HL-60/S4 treated with phorbol 12-myristate 13-acetate at 8.2 ng/mL for 4 days and 3 days (cell line): Measurements from ENCODE around the gene STRADB.
"Not testable (repeated sequence)": the region's sequence is repeated elsewhere in the genome, so short reads cannot be mapped to it uniquely, and the experiment has no call there.

Experiments
- in situ Hi-C: fragments of 300-500 bp; cut with MboI; formaldehyde crosslinking; loops from 2 replicates; pipeline ENCODE4 v1.15.0; 2022; ENCODE audit warnings: low sequenced_read_pairs

The STRADB gene

DNA sequence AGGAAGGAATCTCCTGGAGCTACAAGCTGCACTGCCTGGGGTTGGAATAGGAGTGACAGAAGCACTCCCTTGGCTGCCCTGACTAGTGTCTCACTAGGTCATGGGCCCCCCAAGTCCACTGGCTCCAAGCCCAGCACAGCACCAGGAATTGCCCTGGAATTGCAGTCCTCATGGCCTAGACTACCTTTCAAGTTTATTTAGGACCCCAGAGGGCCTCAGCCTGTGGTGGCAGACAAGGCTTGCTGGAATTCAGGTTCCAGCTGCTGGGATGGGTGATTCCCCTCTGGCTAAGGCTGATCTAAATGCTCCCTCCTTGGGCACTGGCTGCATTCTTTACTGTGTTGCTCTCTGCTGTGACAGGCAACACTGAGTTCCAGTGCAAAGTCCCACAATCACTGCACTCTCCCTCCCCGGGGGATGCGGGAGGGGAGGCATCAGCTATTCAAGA is 14.0 kb downstream of the STRADB start:
- in situ Hi-C loops: no loop called here

DNA sequence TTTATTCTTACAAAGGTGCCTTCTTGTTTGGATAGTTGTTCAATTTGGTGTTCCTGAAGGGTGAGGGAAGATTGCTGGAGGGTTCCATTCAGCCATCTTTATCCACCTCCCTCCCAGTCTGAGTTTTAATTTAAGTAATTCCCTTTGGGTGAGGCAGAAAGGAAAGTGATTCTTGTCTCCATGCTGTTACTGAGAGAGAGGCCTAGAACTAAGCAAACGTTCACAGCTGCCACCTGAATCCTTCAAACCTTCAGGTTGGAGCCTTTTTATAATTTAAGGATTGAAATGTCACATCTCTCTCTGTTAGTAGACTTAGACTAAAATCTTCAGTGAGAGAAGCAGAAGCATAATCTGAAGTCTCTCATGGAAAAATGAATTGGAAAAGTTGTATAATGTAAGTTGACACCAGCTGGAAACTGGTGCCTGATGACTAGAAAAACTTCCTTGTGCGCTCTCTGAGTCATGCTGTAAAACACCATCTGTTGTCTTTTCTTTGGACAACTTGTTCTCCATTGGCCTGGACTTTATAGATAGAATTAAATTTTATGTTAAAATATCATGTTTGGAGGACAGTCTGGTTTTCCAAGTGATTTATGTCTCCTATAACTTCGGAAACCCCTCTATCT is 14.6 kb downstream of the STRADB start:
- in situ Hi-C loops: no loop called here

DNA sequence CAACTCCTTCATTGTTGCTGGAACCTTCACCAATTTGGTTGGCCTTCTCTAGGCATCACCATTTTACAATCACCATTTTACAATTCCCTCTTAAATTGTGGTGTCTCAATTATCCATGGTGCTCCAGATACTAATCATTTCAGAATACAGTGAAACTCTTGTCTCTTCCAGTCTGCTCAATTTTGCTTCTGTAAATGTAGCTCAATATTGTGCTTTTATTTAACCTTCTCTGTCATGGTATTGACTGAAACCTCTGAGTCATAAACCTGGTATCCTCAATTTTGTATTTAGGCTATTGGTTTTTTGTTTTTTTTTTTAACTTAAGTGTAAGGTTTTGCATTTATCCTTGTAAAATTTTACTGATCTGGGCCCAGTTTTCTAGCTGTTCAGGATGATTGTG is 16.1 kb downstream of the STRADB start:
- in situ Hi-C loops: no loop called here

DNA sequence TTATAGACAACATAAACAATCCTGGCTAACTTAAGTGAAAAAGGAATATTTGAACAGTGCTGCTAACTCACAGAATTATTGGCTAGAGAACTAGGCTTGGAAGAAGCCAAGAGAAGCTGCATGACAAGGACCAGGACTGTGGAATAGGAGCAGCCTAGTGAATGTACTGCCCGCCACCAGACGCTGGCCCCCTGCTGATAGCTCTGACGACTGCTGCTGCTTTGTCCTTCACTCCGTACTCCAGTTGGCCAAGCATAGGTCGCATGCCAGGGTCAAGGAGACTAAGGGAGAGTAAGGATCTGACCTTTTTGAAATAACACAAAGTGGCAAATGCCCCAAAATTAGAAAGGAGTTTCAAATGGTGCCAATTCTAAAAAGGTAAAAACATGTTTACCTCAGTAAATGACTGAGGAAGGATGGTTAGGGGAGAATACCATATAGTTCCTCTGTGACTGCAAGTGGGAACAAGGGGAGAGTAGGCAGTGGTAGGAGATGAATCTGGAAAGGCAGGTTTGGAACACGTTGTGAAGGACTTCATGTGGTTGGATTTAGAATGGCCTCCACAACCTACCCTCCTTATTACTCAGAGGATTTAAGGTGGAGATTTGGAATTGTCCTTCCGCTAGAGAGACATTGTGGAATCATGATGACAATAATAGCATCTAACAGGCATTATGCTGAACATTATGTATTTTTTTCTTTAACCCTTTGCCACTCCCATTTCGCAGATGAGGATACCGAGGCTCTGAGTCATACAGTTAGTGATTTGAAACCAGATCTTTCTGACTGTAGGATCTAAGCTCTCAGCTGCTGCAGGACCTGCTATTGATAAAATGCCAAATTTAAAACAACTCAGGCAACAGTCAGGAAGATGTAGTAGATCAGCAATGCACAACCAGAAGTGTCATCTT is 19.5 kb downstream of the STRADB start:
- in situ Hi-C loops: no loop called here

DNA sequence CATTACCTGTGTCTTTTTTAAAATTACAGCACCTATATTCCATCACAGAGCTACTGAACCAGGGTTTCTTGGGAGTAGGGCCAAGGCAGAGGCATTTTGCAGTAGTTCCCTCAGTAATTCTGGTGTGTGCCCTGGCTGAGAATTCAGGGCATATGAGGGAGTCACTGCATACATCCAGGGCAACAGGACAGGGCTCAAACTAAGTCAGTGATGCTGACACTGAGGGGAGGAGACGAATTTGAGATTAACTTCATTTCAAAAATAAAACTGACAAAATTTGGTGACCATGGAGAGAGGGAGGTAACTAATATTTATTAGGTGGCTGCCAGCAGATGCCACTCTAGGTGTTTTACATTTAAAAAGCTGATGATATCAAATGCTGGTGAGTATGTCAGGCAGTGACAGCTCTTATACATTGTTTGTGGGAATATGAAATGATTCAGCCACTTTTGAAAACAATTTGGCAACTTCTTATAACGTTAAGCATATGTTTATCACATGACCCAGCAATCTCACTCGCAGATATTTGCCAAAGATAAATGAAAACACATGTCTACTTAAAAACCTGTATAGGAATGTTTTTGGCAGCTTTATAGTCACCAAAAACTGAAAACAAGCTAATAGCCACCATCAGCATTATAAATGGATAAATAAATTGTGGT is 20.3 kb downstream of the STRADB start:
- in situ Hi-C loops: no loop called here

DNA sequence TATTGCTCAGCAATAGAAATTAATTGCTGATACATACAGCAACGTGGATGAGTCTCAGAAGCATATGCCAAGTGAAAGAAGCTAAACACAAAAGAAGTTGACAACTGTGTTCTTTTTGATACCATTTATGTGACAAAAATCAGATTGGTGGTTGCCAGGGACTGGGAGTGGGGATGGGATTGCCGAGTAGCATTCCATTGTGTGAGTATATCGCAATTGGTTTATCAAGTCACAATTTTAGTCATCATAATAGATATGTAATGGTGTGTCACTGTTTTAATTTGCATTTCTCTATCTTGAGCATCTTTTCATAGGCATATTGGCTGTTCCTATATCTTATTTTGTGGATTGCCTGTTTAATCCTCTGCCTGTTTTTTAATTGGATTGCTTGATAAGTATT is 20.9 kb downstream of the STRADB start:
- in situ Hi-C loops: no loop called here

DNA sequence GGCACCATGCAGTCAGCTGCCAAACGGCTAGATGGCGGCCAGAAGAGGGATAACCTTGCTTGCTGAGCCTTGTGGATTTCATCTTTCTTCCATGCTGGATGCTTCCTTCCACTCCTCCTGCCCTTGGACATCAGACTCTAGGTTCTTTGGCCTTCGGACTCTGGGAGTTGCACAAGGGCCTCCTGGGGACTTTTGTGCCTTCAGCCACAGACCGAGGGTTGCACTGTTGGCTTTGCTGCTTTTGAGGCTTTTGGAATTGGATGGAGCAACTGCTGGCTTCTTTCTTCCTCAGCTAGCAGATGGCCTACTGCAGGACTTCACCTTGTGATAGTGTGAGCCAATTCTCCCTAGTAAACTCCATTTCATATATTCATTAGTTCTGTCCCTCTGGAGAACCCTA is 31.0 kb downstream of the STRADB start:
- in situ Hi-C loops: no loop called here

DNA sequence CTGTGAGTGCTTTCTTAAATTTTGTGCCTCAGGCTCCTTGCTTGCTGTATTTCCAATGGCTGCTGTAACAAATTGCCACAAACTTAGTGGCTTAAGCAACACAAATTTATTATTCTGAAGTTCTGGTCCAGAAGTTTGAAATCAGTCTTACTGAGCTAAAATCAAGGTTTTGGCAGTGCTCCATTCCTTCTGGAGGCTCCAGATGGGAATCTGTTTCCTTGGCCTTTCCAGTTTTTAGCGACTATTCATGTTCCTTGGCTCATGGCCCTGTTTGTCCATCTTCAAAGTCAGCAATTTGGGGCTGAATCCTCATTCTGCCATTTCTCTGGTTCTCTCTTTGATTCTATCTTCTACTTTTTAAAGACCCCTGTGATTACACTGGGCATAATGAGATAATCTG is 31.8 kb downstream of the STRADB start:
- in situ Hi-C loops: no loop called here

DNA sequence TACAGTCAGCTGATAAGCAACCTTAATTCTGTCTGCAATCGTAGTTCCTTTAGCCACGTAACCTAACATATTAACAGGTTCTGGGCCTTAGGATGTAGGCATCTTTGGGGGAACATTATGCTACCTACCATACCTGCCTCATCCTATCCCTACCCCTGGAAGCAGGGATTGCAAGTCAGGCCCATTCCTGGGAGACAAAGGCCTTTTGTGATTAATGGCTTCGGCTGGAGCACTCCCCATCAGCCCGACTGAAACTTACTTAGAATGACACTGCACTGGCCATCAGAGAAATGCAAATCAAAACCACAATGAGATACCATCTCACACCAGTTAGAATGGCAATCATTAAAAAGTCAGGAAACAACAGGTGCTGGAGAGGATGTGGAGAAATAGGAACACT is 32.2 kb downstream of the STRADB start:
- in situ Hi-C loops: not testable (repeated sequence)

DNA sequence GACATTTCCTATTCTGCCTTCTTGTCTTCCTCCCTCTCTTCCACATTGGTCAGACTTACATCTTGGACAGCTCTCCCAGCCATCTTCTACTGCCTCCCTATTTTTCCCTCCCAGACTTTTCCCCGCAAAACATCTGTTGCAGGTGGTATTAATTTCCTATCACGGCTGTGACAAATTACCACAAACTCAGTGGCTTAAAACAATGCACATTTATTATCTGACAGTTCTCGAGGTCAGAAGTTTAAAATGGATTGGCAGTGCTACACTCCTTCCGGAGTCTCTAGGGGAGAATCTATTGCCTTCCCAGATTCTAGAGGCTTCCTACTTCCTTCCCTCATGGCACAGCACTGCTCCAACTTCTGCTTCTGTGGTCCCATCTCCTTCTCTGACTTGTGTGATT is 33.3 kb downstream of the STRADB start:
- in situ Hi-C loops: no loop called here

DNA sequence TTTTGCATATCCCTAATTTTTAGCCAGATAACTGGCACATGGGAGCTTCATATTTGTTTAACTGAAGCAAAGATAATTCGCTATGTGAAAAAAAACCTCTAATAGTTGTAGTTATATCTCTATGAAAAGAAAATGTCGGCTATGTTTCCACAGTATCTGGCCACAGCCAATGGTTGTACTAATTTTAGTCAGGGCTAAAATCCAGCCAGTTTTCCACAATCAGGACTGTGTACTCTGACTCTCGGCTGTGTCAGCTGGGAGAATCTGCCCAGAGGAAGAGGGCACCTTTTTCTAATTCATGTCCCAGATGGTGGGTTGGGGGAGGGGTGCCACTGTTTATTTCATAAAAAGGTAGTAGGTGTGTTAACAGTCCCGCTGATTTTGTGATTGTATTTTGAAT is 38.8 kb downstream of the STRADB start:
- in situ Hi-C loops: no loop called here

DNA sequence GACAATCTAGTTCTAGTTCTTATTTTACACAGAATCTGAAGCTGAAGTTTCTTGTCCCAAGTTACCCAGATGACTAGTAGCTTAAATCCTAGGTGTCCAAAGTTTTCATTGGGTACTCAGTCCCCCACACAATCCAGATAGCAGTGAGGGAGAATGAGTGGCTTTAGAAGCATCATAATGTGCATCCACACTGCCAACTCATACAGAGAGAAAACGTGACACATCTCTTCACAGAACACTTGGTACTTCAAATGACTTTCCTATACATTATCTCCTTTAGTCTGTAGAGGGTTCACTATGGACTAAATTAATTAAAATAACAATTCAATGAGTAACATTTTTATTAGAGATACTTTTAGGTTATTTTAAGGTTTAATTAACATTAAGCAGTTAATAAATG is 45.2 kb downstream of the STRADB start:
- in situ Hi-C loops: no loop called here

DNA sequence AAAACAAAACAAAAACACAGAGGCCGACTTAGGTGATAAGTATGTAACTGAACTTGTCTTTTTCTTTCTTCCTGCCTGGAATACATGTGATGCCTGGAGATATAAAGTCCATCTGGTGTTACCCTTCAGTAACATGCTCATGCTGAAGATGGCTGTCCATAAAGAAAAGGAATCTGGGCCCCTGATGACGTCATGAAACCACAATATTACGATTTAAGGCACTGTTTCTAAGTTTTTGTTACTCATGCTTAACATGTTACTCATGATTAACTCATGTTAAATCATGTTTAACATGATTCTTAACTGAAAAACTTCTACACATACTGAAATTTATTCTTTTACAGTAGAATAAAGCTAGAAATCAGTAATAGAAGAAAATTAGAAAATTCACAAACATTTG is 49.0 kb downstream of the STRADB start:
- in situ Hi-C loops: no loop called here

DNA sequence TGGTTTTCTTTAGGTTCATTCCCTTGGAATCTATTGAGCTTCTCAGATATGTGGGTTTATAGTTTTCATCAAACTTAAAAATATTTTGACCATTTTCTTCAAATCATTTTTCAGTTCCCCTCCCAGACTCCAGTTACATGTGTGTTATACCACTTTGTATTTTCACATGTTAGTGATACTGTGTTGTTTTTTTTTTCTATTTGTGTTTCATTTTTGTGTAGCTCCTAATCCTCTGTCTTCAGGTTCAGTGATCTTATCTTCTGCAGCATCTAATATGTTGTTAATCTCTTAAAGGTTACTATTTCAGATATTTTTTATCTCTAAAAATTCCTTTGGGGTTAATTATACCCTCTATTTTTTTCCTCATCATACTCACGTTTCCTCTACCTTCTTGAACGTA is 51.2 kb downstream of the STRADB start:
- in situ Hi-C loops: no loop called here

DNA sequence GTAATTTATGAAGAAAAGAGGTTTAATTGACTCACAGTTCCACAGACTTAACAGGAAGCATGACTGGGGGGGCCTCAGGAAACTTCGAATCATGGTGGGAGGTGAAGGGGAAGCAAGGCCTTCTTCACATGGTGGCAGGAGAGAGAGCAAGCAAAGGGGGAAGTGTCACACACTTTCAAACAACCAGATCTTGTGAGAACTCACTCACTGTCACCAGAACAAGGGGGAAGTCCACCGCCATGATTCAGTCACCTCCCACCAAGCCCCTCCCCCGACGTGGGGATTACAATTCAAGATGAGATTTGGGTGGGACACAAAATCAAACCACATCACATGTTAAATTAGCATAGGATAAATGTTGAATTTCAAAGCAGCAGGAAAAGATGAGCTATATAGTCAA is 56.2 kb downstream of the STRADB start:
- in situ Hi-C loops: no loop called here

DNA sequence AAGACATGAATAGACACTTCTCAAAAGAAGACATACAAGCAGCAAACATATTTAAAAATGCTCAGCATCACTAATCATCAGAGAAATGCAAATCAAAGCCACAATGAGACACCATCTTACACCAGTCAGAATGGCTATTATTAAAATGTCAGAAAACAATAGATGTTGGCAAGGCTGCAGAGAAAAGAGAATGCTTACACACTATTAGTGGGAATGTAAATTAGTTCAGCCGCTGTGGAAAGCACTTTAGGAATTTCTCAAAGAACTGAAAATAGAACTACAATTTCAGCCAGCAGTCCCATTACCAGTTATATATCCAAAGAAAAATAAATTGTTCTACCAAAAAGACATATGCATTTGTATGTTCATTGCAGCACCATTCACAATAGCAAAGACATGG is 61.7 kb downstream of the STRADB start:
- in situ Hi-C loops: no loop called here

DNA sequence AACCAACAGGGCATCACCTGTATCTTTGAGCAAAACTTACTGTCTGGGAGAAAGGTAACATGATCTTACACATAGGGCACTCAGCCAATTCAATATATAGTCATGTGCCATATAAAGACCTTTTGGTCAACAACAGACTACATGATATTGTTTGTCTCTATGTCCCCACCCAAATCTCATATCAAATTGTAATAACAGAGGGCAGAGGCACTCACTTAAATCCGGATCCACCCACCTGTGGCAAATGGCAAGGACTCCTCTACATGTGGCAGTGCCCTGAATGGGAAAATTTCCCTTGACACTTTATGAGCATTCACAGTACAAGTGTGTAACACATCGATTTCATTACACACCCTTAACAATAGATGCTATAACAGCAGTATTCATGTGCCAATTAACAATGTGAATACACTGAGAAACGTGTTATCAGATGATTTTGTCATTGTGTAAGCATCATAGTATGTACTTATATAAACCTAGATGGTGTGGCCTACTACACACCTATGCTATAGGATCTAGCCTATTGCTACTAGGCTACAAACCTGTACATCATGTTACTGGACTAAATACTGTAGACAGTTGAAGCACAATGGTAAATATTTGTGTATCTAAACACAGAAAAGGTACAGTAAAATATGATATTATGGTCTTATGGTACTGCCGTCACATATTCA is 64.2 kb downstream of the STRADB start:
- in situ Hi-C loops: no loop called here

DNA sequence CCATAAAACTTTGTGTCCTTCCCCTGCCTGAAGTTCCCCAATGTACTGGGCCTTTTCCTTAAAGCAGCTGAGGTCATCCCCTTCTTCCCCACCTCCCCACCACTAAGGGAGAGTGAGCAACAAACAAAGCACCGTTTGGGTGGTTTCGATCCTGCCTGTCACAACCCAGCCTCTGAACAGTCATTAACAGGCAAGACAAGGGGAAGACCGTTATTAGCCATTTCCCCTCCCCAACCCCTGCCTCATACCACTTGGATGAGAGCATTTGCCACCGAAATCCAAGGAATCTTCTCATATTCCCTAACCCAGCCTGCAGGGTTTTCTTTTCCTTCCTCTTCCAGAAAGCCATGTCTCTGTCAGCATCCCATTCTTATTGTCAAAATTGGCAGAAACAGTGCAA is 65.6 kb downstream of the STRADB start:
- in situ Hi-C loops: no loop called here

DNA sequence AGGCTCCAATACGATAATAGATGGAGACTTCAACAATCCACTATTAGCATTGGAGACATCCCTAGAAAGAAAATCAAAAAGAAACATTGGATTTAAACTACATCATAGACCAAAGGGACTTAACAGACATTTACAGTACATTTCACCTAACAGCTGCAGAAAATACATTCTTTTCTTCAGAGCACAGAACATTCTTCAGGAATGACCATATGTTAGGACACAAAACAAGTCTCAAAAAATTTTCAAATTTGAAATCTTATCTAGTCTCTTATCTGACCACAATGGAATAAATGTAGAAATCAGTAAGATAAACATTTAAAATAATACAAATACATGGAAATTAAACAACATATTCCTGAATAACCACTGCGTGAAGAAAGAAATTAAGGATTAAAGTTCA is 68.7 kb downstream of the STRADB start:
- in situ Hi-C loops: no loop called here

DNA sequence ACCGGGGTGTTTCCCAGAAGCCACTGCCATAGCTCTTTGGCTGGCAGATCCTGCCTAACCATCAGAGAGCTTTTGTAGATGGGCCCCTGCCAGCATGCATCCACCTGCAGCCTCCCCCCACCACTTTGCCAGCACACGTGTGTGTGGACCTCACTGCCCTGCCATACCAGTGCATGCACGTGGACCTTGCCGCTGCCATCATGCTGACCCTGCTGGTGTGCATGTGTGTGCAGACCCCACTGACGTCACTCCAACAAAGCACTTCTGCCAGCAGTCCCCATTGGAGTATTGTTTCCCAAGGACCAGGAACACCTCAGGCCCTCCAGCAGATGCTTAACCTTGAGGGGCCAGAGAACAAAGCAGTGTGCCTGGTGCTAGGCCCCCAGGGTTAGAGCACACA is 71.4 kb downstream of the STRADB start:
- in situ Hi-C loops: no loop called here

DNA sequence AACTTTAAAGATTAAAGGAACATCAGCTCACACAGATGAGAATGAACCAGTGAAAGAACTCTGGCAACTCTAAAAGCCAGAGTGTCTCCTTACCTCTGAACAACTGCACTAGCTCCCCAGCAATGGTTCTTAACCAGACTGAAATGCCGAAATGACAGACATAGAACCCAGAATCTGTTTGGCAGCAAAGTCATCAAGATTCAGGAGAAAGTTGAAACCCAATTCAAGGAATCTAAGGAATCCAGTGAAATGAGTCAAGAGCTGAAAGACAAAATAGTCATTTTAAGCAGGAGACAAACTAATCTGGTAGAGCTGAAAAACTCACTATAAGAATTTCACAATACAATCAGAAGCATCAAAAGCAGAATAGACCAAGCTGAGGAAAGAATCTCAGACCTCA is 72.0 kb downstream of the STRADB start:
- in situ Hi-C loops: no loop called here
